Skeletal muscle satellite cell (primary cell): ENCODE data around the gene GPC1.

Experiments
- H3K27me3 ChIP-seq: 2 replicates; pipeline ENCODE4 v1.7.0; 2013; ENCODE audit warnings: low read length; ENCODE audit not compliant: control insufficient read depth, insufficient read depth
- H3K36me3 ChIP-seq: 2 replicates; pipeline ENCODE4 v1.7.0; 2013; ENCODE audit warnings: mild to moderate bottlenecking, control low read depth, low read length; ENCODE audit not compliant: insufficient read depth
- H3K4me1 ChIP-seq: 2 replicates; pipeline ENCODE4 v1.7.0; 2013; ENCODE audit warnings: low read length; ENCODE audit not compliant: control insufficient read depth, insufficient read depth
- H3K4me2 ChIP-seq: 2 replicates; pipeline ENCODE4 v1.7.0; 2013; ENCODE audit warnings: mild to moderate bottlenecking, low read length
- H3K4me3 ChIP-seq: 2 replicates; pipeline ENCODE4 v1.7.0; 2013; ENCODE audit warnings: low read length
- H3K9ac ChIP-seq: 2 replicates; pipeline ENCODE4 v1.7.0; 2013; ENCODE audit warnings: mild to moderate bottlenecking, low read depth, low read length, moderate library complexity
- H3K9me3 ChIP-seq: replicated peaks from 2 replicates; pipeline ENCODE4 v1.7.0; 2013; ENCODE audit warnings: mild to moderate bottlenecking, control low read depth, low read length

The GPC1 gene

GRCh38 chr2:240451108-240451611, 15.7 kb downstream of the GPC1 start:
- Histone ChIP-seq H3K36me3 (peaks cover 3% of the 10 kb centered on the region), H3K9me3 (no peaks in the 10 kb centered on the region), H3K27me3 (no peaks in the 10 kb centered on the region), H3K9ac (peak overlapping the region; percentile 38), H3K4me1 (peaks cover 30% of the 10 kb centered on the region), H3K4me2 (peak overlapping the region; percentile 90), H3K4me3 (no peak overlapping the region)

DNA sequence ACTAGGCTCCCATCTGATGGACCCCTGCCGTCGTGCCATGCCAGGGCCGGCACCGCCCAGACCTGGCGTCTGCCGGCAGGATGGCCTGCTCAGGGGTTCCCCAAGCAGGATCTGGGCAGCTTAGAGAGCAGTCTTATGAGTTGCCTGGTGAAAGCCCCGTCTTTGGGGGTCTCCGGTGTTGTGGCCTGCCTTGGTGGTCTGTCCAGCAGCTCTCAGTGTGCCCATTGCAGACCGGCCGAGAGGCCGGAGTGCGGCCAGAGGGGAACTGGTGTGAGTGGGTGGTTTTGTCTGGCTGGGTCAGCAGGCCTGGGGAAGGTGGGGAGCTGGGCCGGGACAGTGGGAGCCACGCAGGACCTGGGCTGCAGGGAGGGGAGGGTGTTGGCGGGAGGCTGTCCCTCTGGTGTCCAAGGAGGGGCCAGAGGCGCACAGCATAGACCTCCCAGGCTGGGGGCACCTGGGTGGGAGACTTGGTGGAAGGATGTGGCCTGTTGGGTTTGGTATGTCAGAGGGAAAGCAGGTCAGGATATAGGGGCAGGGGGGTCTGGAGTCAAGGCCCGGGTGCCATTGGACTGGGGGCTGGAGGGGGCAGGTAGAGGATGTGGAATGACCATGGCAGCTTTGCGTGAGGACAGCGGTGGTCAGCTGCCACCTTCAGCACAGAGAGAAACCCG, 16.5 kb downstream of the GPC1 start:
- no peaks in the 10 kb centered on the region for H3K27me3 ChIP-seq
- no peaks in the 10 kb centered on the region for H3K9me3 ChIP-seq
- H3K4me2 ChIP-seq = peak overlapping the region; percentile 90
- H3K4me1 ChIP-seq = peaks cover 30% of the 10 kb centered on the region
- peak overlapping the region; percentile 37 for H3K9ac ChIP-seq
- no peaks in the 10 kb centered on the region for H3K36me3 ChIP-seq
- peak overlapping the region; percentile 69 for H3K4me3 ChIP-seq

GRCh38 chr2:240452462-240453256, 17.2 kb downstream of the GPC1 start:
- H3K4me3 ChIP-seq = peak overlapping the region; percentile 69
- H3K36me3 ChIP-seq = no peaks in the 10 kb centered on the region
- H3K9me3 ChIP-seq = no peaks in the 10 kb centered on the region
- peak overlapping the region; percentile 90 for H3K4me2 ChIP-seq
- peaks cover 30% of the 10 kb centered on the region for H3K4me1 ChIP-seq
- H3K9ac ChIP-seq = peak overlapping the region; percentile 41
- no peaks in the 10 kb centered on the region for H3K27me3 ChIP-seq

GRCh38 chr2:240453461-240454105, 18.1 kb downstream of the GPC1 start:
- Histone ChIP-seq H3K4me2 (no peak overlapping the region), H3K4me3 (no peak overlapping the region), H3K36me3 (no peaks in the 10 kb centered on the region), H3K9me3 (no peaks in the 10 kb centered on the region), H3K9ac (no peak overlapping the region), H3K27me3 (no peaks in the 10 kb centered on the region), H3K4me1 (peaks cover 30% of the 10 kb centered on the region)

- no peak overlapping the region for H3K9ac ChIP-seq
- H3K4me3 ChIP-seq = no peak overlapping the region
- peaks cover 30% of the 10 kb centered on the region for H3K4me1 ChIP-seq
- H3K4me2 ChIP-seq = no peak overlapping the region
- H3K27me3 ChIP-seq = no peaks in the 10 kb centered on the region
- peaks cover 2% of the 10 kb centered on the region for H3K36me3 ChIP-seq
- no peaks in the 10 kb centered on the region for H3K9me3 ChIP-seq
Measured at GRCh38 chr2:240454106-240454901, 18.8 kb downstream of the GPC1 start.

- Histone ChIP-seq H3K9ac (no peak overlapping the region), H3K4me1 (peaks cover 22% of the 10 kb centered on the region), H3K4me3 (no peak overlapping the region), H3K27me3 (no peaks in the 10 kb centered on the region), H3K9me3 (no peaks in the 10 kb centered on the region), H3K4me2 (no peak overlapping the region), H3K36me3 (peaks cover 8% of the 10 kb centered on the region)
Measured at GRCh38 chr2:240455272-240455646, 19.8 kb downstream of the GPC1 start.

DNA sequence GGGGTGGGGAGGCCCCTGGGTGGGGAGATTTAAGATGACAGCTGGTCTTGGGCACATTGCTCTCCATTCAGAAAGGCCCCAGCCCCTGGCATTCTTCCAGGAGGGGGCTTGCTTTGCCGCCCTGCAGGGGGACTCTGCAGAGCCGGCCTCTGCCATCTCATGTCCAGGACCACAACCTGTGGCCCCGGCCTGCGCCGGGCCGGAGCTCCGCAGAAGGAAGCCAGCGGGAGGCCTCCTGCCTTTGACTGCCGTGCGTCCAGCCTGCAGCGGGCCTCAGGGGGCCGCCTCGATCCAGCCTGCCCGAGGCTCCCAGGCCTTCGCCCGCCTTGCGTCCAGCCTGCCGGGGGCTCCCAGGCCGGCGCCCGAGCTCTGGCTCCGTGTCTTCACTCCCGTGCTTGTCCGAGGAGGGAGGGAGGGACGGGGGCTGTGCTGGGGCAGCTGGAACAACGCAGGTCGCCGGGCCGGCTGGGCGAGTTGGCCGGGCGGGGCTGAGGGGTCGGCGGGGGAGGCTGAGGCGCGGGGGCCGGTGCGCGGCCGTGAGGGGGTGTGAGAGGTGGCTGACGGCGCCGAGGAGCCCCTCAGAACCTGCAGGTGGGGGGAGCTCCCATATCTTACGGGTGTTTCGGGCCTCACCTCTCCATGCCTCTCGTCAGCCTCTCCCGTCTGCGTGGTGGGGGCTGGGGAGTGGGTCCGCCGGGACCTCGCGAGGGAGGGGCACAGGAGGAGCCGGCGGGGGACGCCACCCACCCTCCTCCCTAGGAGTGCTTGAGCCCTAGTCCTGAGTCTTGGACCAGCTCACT, 20.4 kb downstream of the GPC1 start:
- H3K4me1 ChIP-seq = peaks cover 16% of the 10 kb centered on the region
- no peak overlapping the region for H3K4me2 ChIP-seq
- no peak overlapping the region for H3K9ac ChIP-seq
- H3K9me3 ChIP-seq = no peaks in the 10 kb centered on the region
- H3K27me3 ChIP-seq = no peaks in the 10 kb centered on the region
- H3K36me3 ChIP-seq = peaks cover 10% of the 10 kb centered on the region
- no peak overlapping the region for H3K4me3 ChIP-seq

- Histone ChIP-seq H3K9me3 (no peaks in the 10 kb centered on the region), H3K4me2 (no peak overlapping the region), H3K27me3 (no peaks in the 10 kb centered on the region), H3K9ac (no peak overlapping the region), H3K36me3 (peaks cover 12% of the 10 kb centered on the region), H3K4me1 (peaks cover 8% of the 10 kb centered on the region), H3K4me3 (no peak overlapping the region)
Measured at GRCh38 chr2:240456447-240457222, 21.2 kb downstream of the GPC1 start.

- Histone ChIP-seq H3K9me3 (no peaks in the 10 kb centered on the region), H3K4me3 (no peak overlapping the region), H3K4me2 (no peak overlapping the region), H3K36me3 (peaks cover 12% of the 10 kb centered on the region), H3K9ac (no peak overlapping the region), H3K4me1 (no peaks in the 10 kb centered on the region), H3K27me3 (no peaks in the 10 kb centered on the region)
Measured at GRCh38 chr2:240457223-240458043, 22.0 kb downstream of the GPC1 start.
